ENCODE data around the gene C6orf89.

GRCh38 chr6:36973647-36974046, 87.9 kb downstream of the C6orf89 start:
- no peak for TF ChIP-seq CTCF (IDR thresholded peaks at IDR 0.05)
- TF ChIP-seq POLR2A (IDR thresholded peaks at IDR 0.05), result no peak

Measured in Peyer's patch (tissue), 4 donors.